Right lobe of liver (tissue), 4 donors: Measurements from ENCODE around the gene HBQ1.

ENCODE experiments used
- CTCF ChIP-seq, 4 donors: fragments of 200-600 bp in 3 of 4; fragments of 450-650 bp in 1 of 4; IDR thresholded peaks; one replicate each; pipeline versions ENCODE4 v1.5.1 to v1.8.0; 2016 to 2022; ENCODE audit warnings: antibody characterized with exemption in 4 of 4, mild to moderate bottlenecking in 2 of 4
- POLR2A ChIP-seq: fragments of 450-650 bp; IDR thresholded peaks from one replicate; pipeline ENCODE4 v1.6.1; 2017; ENCODE audit warnings: antibody characterized with exemption, mild to moderate bottlenecking
- donor health status: DM: no; HTN: no; CAD: no.
- donor health status: DM: no; HTN: no; CAD: no.
- donor health status: DM: no; HTN: yes; CAD: no.

DNA sequence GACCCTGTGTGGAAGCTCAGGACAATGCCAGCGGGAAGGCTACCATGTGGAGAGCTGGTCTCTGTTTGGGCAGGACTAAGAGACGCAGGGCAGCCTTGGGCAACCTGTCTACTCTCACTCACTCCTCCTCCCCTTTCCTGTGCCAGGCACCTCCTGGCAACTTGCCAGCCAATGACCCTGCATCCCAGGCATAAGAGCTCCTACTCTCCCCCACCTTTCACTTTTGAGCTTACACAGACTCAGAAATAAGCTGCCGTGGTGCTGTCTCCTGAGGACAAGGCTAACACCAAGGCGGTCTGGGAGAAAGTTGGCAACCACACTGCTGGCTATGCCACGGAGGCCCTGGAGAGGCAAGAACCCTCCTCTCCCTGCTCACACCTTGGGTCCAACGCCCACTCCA is 11.8 kb upstream of the HBQ1 start:
- TF ChIP-seq CTCF (IDR thresholded peaks at IDR 0.05) (no peak), POLR2A (no peak)
